IMR-90 (cell line): Measurements from ENCODE around the gene PIAS2. TPM values are rescaled to one million over a fixed set of nuclear protein-coding genes. Genes with fewer than 3 reads are reported as not detected.

Source experiments
- ATAC-seq: fragments of 200-7000 bp; cut with Tn5 transposase; 2 replicates; pipeline ENCODE4 v1.9.1; 2020; ENCODE audit warnings: low read depth, mild to moderate bottlenecking, moderate library complexity
- BruUV-seq: library from RNA; stranded (reverse); fragments of 400-500 nt; replicated peaks from 2 replicates; lab custom pipeline; 2021; lab: Mats Ljungman, UMichigan
- CTCF ChIA-PET: fragments of 300-600 bp; formaldehyde crosslinking; extraction: SDS; loops from one replicate; lab custom pipeline; 2021; ENCODE audit warnings: antibody characterized with exemption; lab: Yijun Ruan, JAX
- POLR2A ChIA-PET: fragments of 300-600 bp; sonication (Branson Sonifier 250); formaldehyde crosslinking; loops from one replicate; lab custom pipeline; 2022; ENCODE audit warnings: antibody characterized with exemption; ENCODE audit not compliant: unreplicated experiment; lab: Charles Lee
- DNase-seq: peaks from one replicate; pipeline ENCODE4 v3.0.0; 2013
- H2AFZ ChIP-seq: replicated peaks from 2 replicates; pipeline ENCODE3; 2013; ENCODE audit warnings: low read length, mild to moderate bottlenecking; ENCODE audit not compliant: poor library complexity
- H2AK5ac ChIP-seq: 2 replicates; pipeline ENCODE4 v1.6.1; 2013; ENCODE audit warnings: low read depth, low read length, inconsistent platforms
- H2AK9ac ChIP-seq: replicated peaks from 2 replicates; pipeline ENCODE3; 2013; ENCODE audit warnings: mild to moderate bottlenecking, low read depth, low read length, moderate library complexity; ENCODE audit not compliant: poor library complexity
- H2BK120ac ChIP-seq: 2 replicates; pipeline ENCODE4 v1.6.1; 2013; ENCODE audit warnings: low read depth, low read length, inconsistent platforms
- H2BK15ac ChIP-seq: 3 replicates; pipeline ENCODE4 v1.6.1; 2013; ENCODE audit warnings: low read depth, low read length, inconsistent platforms
- H2BK20ac ChIP-seq: 2 replicates; pipeline ENCODE4 v1.6.1; 2013; ENCODE audit warnings: low read depth, mild to moderate bottlenecking, inconsistent platforms, low read length, moderate library complexity
- H2BK5ac ChIP-seq: 2 replicates; pipeline ENCODE4 v1.6.1; 2013; ENCODE audit warnings: mild to moderate bottlenecking, low read depth, low read length, inconsistent platforms; ENCODE audit not compliant: poor library complexity, severe bottlenecking
- H3K14ac ChIP-seq: replicated peaks from 2 replicates; pipeline ENCODE4 v1.6.1; 2013; ENCODE audit warnings: low read depth, low read length, inconsistent platforms
- H3K18ac ChIP-seq: 2 replicates; pipeline ENCODE4 v1.6.1; 2013; ENCODE audit warnings: low read depth, low read length, control low read depth
- H3K23ac ChIP-seq: 2 replicates; pipeline ENCODE4 v1.6.1; 2013; ENCODE audit warnings: low read depth, low read length, inconsistent platforms
- H3K27ac ChIP-seq: 2 replicates; pipeline ENCODE4 v1.5.1; 2013; ENCODE audit warnings: mild to moderate bottlenecking, control low read depth, low read length; ENCODE audit not compliant: insufficient read depth
- H3K27me3 ChIP-seq: 2 replicates; pipeline ENCODE4 v1.6.1; 2013; ENCODE audit warnings: low read length; ENCODE audit not compliant: control insufficient read depth, insufficient read depth
- H3K36me3 ChIP-seq: 2 replicates; pipeline ENCODE4 v1.6.1; 2013; ENCODE audit warnings: low read length, mixed read lengths; ENCODE audit not compliant: control insufficient read depth, insufficient read depth
- H3K4ac ChIP-seq: 2 replicates; pipeline ENCODE4 v1.6.1; 2013; ENCODE audit warnings: low read depth, low read length, inconsistent platforms
- H3K4me1 ChIP-seq: 2 replicates; pipeline ENCODE4 v1.6.1; 2013; ENCODE audit warnings: low read length, mixed read lengths; ENCODE audit not compliant: control insufficient read depth, insufficient read depth
- H3K4me2 ChIP-seq: 2 replicates; pipeline ENCODE4 v1.6.1; 2013; ENCODE audit warnings: low read depth, mild to moderate bottlenecking, control low read depth, low read length, moderate library complexity
- H3K4me3 ChIP-seq: 2 replicates; pipeline ENCODE4 v1.5.1; 2013; ENCODE audit warnings: low read depth, mild to moderate bottlenecking, control low read depth, low read length, moderate library complexity; ENCODE audit not compliant: insufficient read depth
- H3K56ac ChIP-seq: 2 replicates; pipeline ENCODE4 v1.6.1; 2013; ENCODE audit warnings: low read length, inconsistent platforms; ENCODE audit not compliant: insufficient read depth; ENCODE audit errors: extremely low read depth
- H3K79me1 ChIP-seq, 2 experiments: 2 replicates each; pipeline ENCODE4 v1.6.1; 2013; ENCODE audit warnings: low read length in 2 of 2, inconsistent platforms in 1 of 2, low read depth in 1 of 2
- H3K9ac ChIP-seq: 2 replicates; pipeline ENCODE4 v1.6.1; 2013; ENCODE audit warnings: low read depth, low read length, control low read depth
- H3K9me1 ChIP-seq: 2 replicates; pipeline ENCODE4 v1.6.1; 2013; ENCODE audit warnings: low read length, inconsistent platforms; ENCODE audit not compliant: insufficient read depth
- H3K9me3 ChIP-seq: 2 replicates; pipeline ENCODE4 v1.6.1; 2013; ENCODE audit warnings: low read length; ENCODE audit not compliant: control insufficient read depth, insufficient read depth
- H4K20me1 ChIP-seq: 2 replicates; pipeline ENCODE4 v1.6.1; 2013; ENCODE audit warnings: low read length, inconsistent platforms; ENCODE audit not compliant: insufficient read depth
- H4K5ac ChIP-seq: 2 replicates; pipeline ENCODE4 v1.6.1; 2013; ENCODE audit warnings: mild to moderate bottlenecking, low read depth, low read length, control low read depth
- H4K8ac ChIP-seq, 2 experiments: 2 replicates each; pipeline ENCODE4 v1.6.1; 2013; ENCODE audit warnings: low read depth in 2 of 2, low read length in 2 of 2, control low read depth in 1 of 2, inconsistent platforms in 1 of 2
- H4K91ac ChIP-seq: 2 replicates; pipeline ENCODE4 v1.6.1; 2013; ENCODE audit warnings: low read depth, low read length, inconsistent platforms; ENCODE audit not compliant: insufficient read depth
- MAFK ChIP-seq: IDR thresholded peaks from 2 replicates; pipeline ENCODE4 v1.6.1; 2012; ENCODE audit warnings: low read depth, low read length, improper control_type of control experiment
- NFE2L2 ChIP-seq: fragments of 150-350 bp; IDR thresholded peaks from 2 replicates; pipeline ENCODE4 v1.6.1; 2016; ENCODE audit warnings: low read depth, mild to moderate bottlenecking, low read length
- RCOR1 ChIP-seq: IDR thresholded peaks from 2 replicates; pipeline ENCODE4 v1.6.1; 2012; ENCODE audit warnings: mild to moderate bottlenecking, low read length, improper control_type of control experiment; ENCODE audit not compliant: insufficient replicate concordance
- WGBS, 2 experiments: methylation state at CpG; one replicate each; pipeline versions ENCODE4 v1.1.5 to v1.1.7; 2013; ENCODE audit warnings: missing lambda C conversion rate in 2 of 2; ENCODE audit not compliant: insufficient read length in 1 of 2; ENCODE audit errors: extremely low coverage in 2 of 2; 5-methylcytosine and 5-hydroxymethylcytosine counted together
- dilution Hi-C: fragments of 300-500 bp; cut with HindIII; formaldehyde crosslinking; loops from one replicate; pipeline ENCODE4 v1.14.3; 2018; ENCODE audit warnings: low sequenced_read_pairs; ENCODE audit not compliant: unreplicated experiment
- in situ Hi-C: fragments of 300-500 bp; cut with MboI; formaldehyde crosslinking; loops from 3 replicates; pipeline ENCODE4 v1.14.3; 2019; ENCODE audit warnings: low sequenced_read_pairs, inconsistent platforms, mixed read lengths
- intact Hi-C: fragments of 100-400 bp; cut with micrococcal nuclease; formaldehyde crosslinking; loops from 2 replicates; pipeline ENCODE4 v1.10.0; 2022
- polyA plus RNA-seq, 3 experiments: library from polyadenylated mRNA; depleted of rRNA; stranded (reverse); fragments of >200 nt; gene quantifications; 2 replicates each; pipeline ENCODE4 v1.2.3, GENCODE V29; 2012; ENCODE audit warnings: low replicate concordance in 1 of 3
- total RNA-seq: library from RNA; depleted of rRNA; stranded (reverse); fragments of >200 nt; gene quantifications from 2 replicates; pipeline ENCODE4 v1.2.3, GENCODE V29; 2012

Gene PIAS2
- total and polyA plus RNA-seq, 2 of the 4 experiments (the other 2 are of a cell fraction): 15.1 to 28.9 TPM

DNA sequence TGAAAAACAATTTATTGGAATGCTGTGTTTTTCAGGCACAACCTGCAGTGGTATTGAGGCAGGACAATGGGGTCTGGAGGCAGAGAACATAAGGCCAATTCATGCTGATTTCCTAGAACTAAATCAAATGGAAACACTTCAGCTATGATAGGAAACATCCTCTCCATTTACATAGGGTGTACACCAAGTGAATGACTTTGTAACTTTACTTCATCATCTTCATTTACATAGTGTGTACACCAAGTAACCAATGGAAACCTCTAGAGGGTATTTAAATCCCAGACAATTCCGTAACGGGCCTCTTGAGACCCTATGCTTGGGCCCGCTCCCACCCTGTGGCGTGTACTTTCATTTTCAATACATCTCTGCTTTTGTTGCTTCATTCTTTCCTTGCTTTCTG lies 128.2 kb downstream of the PIAS2 start:
- no peak overlapping the region for H4K91ac ChIP-seq
- H2BK120ac ChIP-seq: no peak overlapping the region
- H3K56ac ChIP-seq: no peak overlapping the region
- H3K27ac ChIP-seq: no peak overlapping the region
- no peak overlapping the region for H3K18ac ChIP-seq
- H2AK9ac ChIP-seq: no peak overlapping the region
- no peaks in the 10 kb centered on the region for H3K36me3 ChIP-seq
- no peaks in the 10 kb centered on the region for H4K20me1 ChIP-seq
- TF ChIP-seq MAFK (no peak), RCOR1 (no peak), NFE2L2 (no peak)
- WGBS, 2 experiments: no CpG with 5 or more reads among the region's 4 CpGs
- intact Hi-C loops (no loop called here), in situ Hi-C loops (no loop called here), dilution Hi-C loops (no loop called here)
- ChIA-PET POLR2A (no interaction called here), CTCF (no interaction called here)
- no peak overlapping the region for H3K4me2 ChIP-seq
- no peaks in the 10 kb centered on the region for H3K9me1 ChIP-seq
- no peak overlapping the region for H3K4ac ChIP-seq
- H2BK15ac ChIP-seq: no peak overlapping the region
- H2AK5ac ChIP-seq: no peak overlapping the region
- no peak overlapping the region for H3K23ac ChIP-seq
- no peak overlapping the region for H3K4me3 ChIP-seq
- no TSS peak for BruUV-seq
- H4K8ac ChIP-seq: no peak overlapping the region
- no peak overlapping the region for H3K9ac ChIP-seq
- no peak overlapping the region for H2BK5ac ChIP-seq
- H3K4me1 ChIP-seq: no peaks in the 10 kb centered on the region
- no peak overlapping the region for H2AFZ ChIP-seq
- H2BK20ac ChIP-seq: no peak overlapping the region
- DNase-seq: no peak
- no peaks in the 10 kb centered on the region for H3K27me3 ChIP-seq
- H3K9me3 ChIP-seq: peaks cover 2% of the 10 kb centered on the region; the same call in 1 of the 2 replicates
- no peaks in the 10 kb centered on the region for H3K79me1 ChIP-seq
- no peak overlapping the region for H3K14ac ChIP-seq
- ATAC-seq: no peak
- no peak overlapping the region for H4K5ac ChIP-seq
